HG03442 (cell line): Measurements from ENCODE around the gene FOXC1.

ENCODE experiments used
- ATAC-seq: cut with Tn5 transposase; IDR thresholded peaks from one replicate; pipeline ENCODE4 v1.9.1; 2021; ENCODE audit warnings: mild to moderate bottlenecking, moderate library complexity; ENCODE audit not compliant: unreplicated experiment

The FOXC1 gene

DNA sequence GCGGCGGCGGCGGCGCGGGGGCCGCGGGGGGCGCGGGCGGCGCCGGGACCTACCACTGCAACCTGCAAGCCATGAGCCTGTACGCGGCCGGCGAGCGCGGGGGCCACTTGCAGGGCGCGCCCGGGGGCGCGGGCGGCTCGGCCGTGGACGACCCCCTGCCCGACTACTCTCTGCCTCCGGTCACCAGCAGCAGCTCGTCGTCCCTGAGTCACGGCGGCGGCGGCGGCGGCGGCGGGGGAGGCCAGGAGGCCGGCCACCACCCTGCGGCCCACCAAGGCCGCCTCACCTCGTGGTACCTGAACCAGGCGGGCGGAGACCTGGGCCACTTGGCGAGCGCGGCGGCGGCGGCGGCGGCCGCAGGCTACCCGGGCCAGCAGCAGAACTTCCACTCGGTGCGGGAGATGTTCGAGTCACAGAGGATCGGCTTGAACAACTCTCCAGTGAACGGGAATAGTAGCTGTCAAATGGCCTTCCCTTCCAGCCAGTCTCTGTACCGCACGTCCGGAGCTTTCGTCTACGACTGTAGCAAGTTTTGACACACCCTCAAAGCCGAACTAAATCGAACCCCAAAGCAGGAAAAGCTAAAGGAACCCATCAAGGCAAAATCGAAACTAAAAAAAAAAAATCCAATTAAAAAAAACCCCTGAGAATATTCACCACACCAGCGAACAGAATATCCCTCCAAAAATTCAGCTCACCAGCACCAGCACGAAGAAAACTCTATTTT, 2.0 kb downstream of the FOXC1 start:
- no peak for ATAC-seq

DNA sequence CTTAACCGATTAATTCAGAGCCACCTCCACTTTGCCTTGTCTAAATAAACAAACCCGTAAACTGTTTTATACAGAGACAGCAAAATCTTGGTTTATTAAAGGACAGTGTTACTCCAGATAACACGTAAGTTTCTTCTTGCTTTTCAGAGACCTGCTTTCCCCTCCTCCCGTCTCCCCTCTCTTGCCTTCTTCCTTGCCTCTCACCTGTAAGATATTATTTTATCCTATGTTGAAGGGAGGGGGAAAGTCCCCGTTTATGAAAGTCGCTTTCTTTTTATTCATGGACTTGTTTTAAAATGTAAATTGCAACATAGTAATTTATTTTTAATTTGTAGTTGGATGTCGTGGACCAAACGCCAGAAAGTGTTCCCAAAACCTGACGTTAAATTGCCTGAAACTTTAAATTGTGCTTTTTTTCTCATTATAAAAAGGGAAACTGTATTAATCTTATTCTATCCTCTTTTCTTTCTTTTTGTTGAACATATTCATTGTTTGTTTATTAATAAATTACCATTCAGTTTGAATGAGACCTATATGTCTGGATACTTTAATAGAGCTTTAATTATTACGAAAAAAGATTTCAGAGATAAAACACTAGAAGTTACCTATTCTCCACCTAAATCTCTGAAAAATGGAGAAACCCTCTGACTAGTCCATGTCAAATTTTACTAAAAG, 2.7 kb downstream of the FOXC1 start:
- ATAC-seq: no peak

- ATAC-seq: no peak
Measured at GRCh38 chr6:1612974-1613306, 3.2 kb downstream of the FOXC1 start.

- ATAC-seq: no peak
Measured at GRCh38 chr6:1613346-1613687, 3.6 kb downstream of the FOXC1 start.

- no peak for ATAC-seq
Measured at GRCh38 chr6:1613688-1614447, 4.2 kb downstream of the FOXC1 start.

DNA sequence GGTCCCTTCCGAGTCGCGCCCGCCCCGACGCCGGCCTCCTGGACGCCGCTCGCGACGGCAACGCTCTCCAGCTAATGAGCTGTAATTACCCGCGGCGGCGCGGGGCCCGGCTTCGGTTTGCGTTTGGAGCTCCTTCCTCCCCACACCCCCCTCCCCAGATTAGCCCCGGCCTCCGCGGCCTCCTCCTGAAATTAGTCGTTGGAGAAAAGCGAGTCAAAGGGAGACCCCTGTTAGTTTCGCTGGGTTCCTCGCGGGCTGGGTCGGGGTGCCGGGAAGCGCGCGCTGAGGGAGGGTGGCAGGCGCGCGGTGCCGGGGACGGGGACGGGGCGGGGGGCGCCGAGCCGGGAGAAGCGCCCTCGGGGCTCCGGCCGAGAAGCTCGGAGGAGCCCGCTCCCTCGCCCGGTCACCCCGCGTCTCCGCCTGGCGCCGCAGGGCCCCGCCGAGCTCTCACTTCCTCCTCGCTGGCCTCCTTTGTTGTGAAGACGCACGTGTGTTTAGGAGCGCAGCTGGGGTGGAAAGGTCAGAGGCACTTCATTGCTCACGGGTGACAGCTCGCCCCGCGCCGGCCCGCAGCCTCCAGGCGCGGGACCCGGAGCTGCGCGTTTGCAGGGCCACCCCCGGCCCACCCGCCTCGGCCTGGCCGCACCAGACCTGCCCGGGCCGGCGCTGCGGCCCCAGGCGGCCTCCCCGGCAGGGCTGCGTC, 4.9 kb downstream of the FOXC1 start:
- ATAC-seq: no peak

DNA sequence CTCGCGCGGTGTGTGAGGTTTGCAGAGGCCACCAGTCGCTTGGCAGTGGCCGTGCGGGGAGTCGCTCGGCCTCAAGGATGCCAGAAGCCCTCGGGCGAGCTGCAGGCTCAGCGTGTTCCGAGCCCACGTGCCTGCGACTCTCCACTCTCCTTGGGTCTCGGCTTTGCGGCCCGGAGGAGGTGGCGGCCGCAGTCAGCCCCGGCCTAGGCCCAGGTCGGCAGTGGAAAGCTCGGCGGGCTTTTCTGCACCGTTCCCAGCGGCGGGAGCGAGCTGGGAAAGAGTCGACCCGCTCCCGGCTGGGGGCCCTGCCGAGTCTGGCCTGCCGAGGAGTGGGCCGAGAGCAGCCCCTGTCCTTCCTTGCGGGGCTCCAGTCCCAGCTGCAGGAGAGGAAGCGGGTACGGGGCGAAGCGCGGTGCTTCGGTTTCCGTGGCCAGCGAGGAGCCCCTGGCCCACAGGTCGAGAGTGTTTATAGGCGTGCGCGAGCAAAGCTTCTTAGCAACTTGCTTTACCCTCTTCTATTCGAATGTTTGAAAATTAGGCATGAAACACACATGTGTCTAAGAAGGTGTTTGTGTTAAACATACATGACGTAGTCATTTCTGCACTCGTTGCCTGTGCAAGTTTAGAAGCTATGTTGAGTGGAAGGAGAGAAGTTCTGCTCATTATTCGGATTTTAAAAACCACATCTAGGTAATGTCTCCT, 5.6 kb downstream of the FOXC1 start:
- ATAC-seq: no peak

DNA sequence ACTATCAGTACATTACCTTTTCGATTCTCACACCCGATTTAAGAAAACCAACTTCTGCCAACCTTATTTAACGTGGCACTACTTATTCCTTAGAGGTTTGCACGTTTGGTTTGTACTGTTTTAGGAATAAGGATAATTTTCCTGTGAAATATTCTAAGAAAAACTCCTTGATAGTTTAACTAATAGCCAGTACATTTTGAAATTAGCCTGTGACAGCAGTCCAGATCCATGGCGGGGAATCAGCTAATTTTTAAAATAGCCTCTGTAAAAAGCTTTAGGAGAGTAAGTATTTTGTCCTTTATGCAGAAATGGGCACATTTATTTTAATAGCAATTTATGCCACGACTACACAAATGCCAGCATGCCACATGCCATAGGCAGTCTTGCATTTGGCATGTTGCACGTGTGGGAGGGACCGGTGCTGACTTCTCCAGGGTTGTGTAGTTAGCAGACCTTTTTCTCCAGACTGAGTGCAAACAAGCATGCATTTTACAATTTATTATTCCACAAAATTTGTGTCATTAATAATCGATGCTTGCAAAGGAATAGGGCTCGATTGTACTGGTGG, 6.2 kb downstream of the FOXC1 start:
- no peak for ATAC-seq

DNA sequence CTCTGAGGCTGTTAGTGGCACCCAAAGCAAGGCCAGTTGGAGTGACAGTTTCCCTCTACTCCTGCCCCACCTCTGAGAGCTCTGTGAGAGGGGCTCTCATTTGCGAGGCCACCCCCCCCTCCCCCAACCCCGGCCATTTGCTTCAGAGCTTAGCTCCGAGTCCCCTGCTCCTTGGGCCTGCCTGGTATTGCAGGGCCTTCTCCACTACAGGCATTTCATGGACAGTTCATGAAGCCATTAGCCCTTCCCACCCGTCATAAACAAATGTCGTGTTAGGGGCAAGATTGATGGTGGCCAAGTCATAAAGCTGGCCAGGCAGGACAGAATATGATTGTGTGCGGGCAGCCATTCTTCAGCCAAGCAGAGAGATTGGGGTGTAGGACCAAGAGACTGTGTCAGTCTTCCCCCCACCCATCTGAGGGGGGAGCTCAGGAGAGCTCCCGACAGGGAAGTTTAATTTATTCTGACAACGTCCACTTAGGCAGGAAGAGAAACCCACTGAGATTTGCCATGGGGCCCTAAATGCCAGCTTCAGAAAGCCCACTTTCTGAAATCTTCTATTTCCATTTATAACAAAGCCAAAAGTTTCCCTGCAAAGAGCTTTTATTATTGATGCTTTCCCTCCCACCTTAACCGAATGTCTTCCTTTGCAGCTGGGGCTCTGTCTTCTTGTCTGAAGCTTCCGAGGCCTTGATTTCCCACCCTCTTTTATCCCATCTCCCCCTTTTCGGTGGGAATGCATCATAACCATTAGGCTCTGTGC, 7.2 kb downstream of the FOXC1 start:
- ATAC-seq: no peak

DNA sequence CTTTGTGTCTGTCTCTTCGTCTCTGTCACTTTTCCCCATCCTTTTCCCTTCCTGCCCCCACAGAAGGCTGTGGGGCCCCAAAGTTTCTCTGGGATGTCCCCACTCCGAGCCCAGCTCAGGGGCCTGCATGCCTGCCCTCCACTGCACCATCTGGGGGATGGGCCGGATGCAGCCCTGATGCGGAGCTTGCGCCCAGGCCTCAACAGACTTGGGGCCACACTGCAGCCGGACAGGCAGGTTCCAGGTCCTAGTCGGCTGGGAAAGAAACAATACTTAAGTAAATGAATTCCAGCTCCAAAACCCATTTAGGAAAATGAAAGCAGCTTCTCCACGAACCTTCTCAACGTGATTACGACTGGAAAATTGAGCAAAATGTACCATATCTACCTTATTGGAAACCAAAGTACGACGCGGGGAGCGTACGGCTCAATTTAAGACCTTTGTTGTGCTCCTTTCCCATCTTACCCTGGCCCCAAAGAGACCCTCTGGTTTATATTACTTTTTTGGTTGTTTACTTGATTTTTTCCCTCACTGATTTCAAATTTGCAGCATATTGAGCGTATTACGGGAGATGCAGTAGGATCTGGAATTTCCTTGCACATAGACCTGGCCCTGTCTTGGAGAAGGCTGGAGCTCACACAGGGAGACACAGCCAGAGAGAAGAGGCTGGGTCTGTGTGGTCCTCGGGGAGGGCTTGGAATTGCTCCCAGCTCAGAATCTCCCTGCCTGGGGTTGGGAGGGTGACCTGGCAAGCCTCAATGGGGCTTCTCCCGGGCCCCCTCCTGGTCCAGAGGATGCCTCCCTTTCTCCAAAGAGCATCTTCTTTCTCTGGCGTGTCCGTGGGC, 8.0 kb downstream of the FOXC1 start:
- ATAC-seq: no peak

- no peak for ATAC-seq
Measured at GRCh38 chr6:1618311-1619097, 8.8 kb downstream of the FOXC1 start.

GRCh38 chr6:1619098-1619672, 9.5 kb downstream of the FOXC1 start:
- no peak for ATAC-seq

DNA sequence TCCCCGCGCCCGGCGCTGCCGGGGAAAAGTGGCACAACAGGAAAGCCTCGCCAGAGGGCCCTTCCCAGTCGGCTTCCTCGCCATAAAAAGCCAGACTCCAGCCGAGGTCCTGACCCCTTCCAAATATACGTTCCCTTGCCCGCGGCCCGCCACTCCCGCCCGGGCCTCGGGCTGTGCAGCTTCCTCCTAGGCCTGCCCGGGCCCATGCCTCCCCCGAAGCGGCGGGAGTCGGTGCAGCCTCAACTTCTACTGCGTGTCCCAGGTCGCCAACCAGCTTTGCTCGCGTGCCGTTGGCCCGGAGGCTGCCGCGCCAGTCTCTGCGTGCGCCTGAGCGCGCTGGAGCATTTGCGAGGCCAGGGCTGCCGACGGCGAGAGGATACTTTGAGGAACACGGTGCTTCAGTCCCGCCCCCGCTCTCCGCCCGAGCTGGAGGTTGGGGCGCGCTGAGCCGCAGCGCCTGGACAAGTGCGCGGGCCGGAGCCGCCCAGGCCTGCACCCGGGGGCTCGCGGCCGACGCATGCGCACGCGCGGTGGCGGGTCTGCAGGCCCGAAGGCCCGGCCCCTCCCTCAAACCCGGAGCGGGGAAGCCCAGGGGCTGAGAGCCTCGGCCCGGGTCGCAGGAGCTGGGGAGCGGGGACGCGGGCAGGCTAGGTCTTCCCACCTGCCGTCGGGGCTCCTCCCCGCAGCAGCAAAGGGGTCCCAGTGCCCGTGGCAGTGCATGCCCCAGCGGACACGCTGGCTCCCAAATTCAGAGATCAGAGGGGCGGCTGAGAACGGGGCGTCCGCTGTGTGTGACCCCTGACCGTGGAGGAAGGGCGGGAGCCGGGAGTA, 10.2 kb downstream of the FOXC1 start:
- ATAC-seq: no peak

GRCh38 chr6:1620504-1621069, 10.9 kb downstream of the FOXC1 start:
- ATAC-seq: no peak

GRCh38 chr6:1621070-1621701, 11.5 kb downstream of the FOXC1 start:
- ATAC-seq: no peak

GRCh38 chr6:1622220-1622850, 12.6 kb downstream of the FOXC1 start:
- ATAC-seq: no peak
